H1 (cell line): Measurements from ENCODE around the gene RSPH6A. TPM values are rescaled to one million over a fixed set of nuclear protein-coding genes. Genes with fewer than 3 reads are reported as not detected.

Experiments
- CTCF ChIA-PET: fragments of 300-600 bp; sonication (Branson Sonifier 250); formaldehyde crosslinking; loops from one replicate; lab custom pipeline; 2021; ENCODE audit not compliant: partially characterized antibody; lab: Charles Lee
- POLR2A ChIA-PET: fragments of 300-600 bp; sonication (Branson Sonifier 250); formaldehyde crosslinking; loops from one replicate; lab custom pipeline; 2021; ENCODE audit warnings: inconsistent platforms; ENCODE audit not compliant: partially characterized antibody; lab: Charles Lee
- DNase-seq, 2 experiments: peaks; one replicate each; pipeline versions ENCODE4 v3.0.0 to v3.0.0-alpha.2; 2010 to 2022; ENCODE audit warnings: low spot score in 2 of 2, low read depth in 1 of 2, mixed read lengths in 1 of 2
- FAIRE-seq: peaks from 2 replicates; lab custom pipeline; 2011; peaks lifted over from hg19 to GRCh38; lab: Jason Lieb, UNC
- H2AFZ ChIP-seq: 2 replicates; pipeline ENCODE4 v1.8.1; 2012; ENCODE audit warnings: low read length, inconsistent platforms
- H2AK5ac ChIP-seq: 2 replicates; pipeline ENCODE4 v1.6.1; 2013; ENCODE audit warnings: low read depth, low read length
- H2BK120ac ChIP-seq: replicated peaks from 2 replicates; pipeline ENCODE3; 2013; ENCODE audit warnings: low read depth, low read length, inconsistent platforms
- H2BK12ac ChIP-seq: 2 replicates; pipeline ENCODE4 v1.6.1; 2013; ENCODE audit warnings: low read depth, low read length
- H2BK15ac ChIP-seq: 2 replicates; pipeline ENCODE4 v1.6.1; 2013; ENCODE audit warnings: low read length
- H2BK20ac ChIP-seq: 2 replicates; pipeline ENCODE4 v1.6.1; 2013; ENCODE audit warnings: low read length
- H2BK5ac ChIP-seq: 2 replicates; pipeline ENCODE4 v1.6.1; 2013; ENCODE audit warnings: low read depth, low read length
- H3K14ac ChIP-seq: 2 replicates; pipeline ENCODE4 v1.6.1; 2013; ENCODE audit warnings: inconsistent platforms; ENCODE audit not compliant: insufficient read length
- H3K18ac ChIP-seq: 2 replicates; pipeline ENCODE4 v1.6.1; 2013; ENCODE audit warnings: low read length; ENCODE audit errors: extremely low read depth
- H3K23ac ChIP-seq: 2 replicates; pipeline ENCODE4 v1.6.1; 2013; ENCODE audit warnings: inconsistent platforms; ENCODE audit not compliant: insufficient read length
- H3K23me2 ChIP-seq: 2 replicates; pipeline ENCODE4 v1.6.1; 2013; ENCODE audit warnings: low read depth, low read length
- H3K27ac ChIP-seq: 2 replicates; pipeline ENCODE4 v1.6.1; 2011; ENCODE audit warnings: low read depth, low read length, inconsistent platforms
- H3K27me3 ChIP-seq, 4 experiments: replicated peaks in 1 of 4; 1 replicate in 1 of 4; 2 replicates in 3 of 4; pipeline versions ENCODE4 v1.6.1 to v1.8.1; 2011 to 2013; ENCODE audit warnings: low read length in 3 of 4, mild to moderate bottlenecking in 3 of 4, inconsistent platforms in 2 of 4, mixed read lengths in 2 of 4, moderate library complexity in 1 of 4; ENCODE audit not compliant: control insufficient read depth in 3 of 4, insufficient read depth in 3 of 4; ENCODE audit errors: extremely low read depth in 1 of 4
- H3K36me3 ChIP-seq, 4 experiments: 2 replicates each; pipeline versions ENCODE4 v1.6.1 to v1.8.1; 2011 to 2013; ENCODE audit warnings: mild to moderate bottlenecking in 4 of 4, low read length in 3 of 4, moderate library complexity in 2 of 4, control low read depth in 1 of 4, inconsistent platforms in 1 of 4; ENCODE audit not compliant: insufficient read depth in 4 of 4, control insufficient read depth in 2 of 4
- H3K4ac ChIP-seq: replicated peaks from 2 replicates; pipeline ENCODE3; 2013; ENCODE audit warnings: low read length, low read depth, mixed read lengths, inconsistent platforms; ENCODE audit not compliant: insufficient read length
- H3K4me1 ChIP-seq, 4 experiments: replicated peaks in 1 of 4; 1 replicate in 1 of 4; 2 replicates in 3 of 4; pipeline versions ENCODE4 v1.6.1 to v1.8.1; 2011 to 2013; ENCODE audit warnings: low read length in 3 of 4, inconsistent platforms in 2 of 4, mixed read lengths in 1 of 4; ENCODE audit not compliant: insufficient read depth in 4 of 4, control insufficient read depth in 3 of 4
- H3K4me2 ChIP-seq, 2 experiments: 2 replicates each; pipeline versions ENCODE4 v1.6.1 to v1.8.1; 2011 to 2013; ENCODE audit warnings: low read depth in 2 of 2, low read length in 2 of 2, control low read depth in 1 of 2, inconsistent platforms in 1 of 2, mild to moderate bottlenecking in 1 of 2; ENCODE audit not compliant: insufficient read depth in 1 of 2
- H3K4me3 ChIP-seq, 4 experiments: fragments of 200-600, 300-600 bp in 1 of 4; sonication (generic), shearing (Covaris generic), sonication (Bioruptor Twin) in 1 of 4; 2 replicates each; pipeline versions ENCODE4 v1.5.1 to v1.8.1; 2011 to 2016; ENCODE audit warnings: low read length in 4 of 4, low read depth in 3 of 4, control low read depth in 2 of 4, inconsistent platforms in 2 of 4, mild to moderate bottlenecking in 2 of 4, mixed read lengths in 1 of 4, moderate library complexity in 1 of 4; ENCODE audit not compliant: insufficient read depth in 2 of 4; ENCODE audit errors: extremely low read depth in 1 of 4
- H3K56ac ChIP-seq: replicated peaks from 2 replicates; pipeline ENCODE3; 2013; ENCODE audit warnings: low read depth, mild to moderate bottlenecking, mixed read lengths, low read length, inconsistent platforms; ENCODE audit not compliant: insufficient read length
- H3K79me1 ChIP-seq: 2 replicates; pipeline ENCODE4 v1.6.1; 2013; ENCODE audit warnings: low read depth, low read length, control low read depth
- H3K79me2 ChIP-seq, 2 experiments: 2 replicates each; pipeline versions ENCODE4 v1.6.1 to v1.8.1; 2012 to 2013; ENCODE audit warnings: low read length in 2 of 2, mild to moderate bottlenecking in 2 of 2, inconsistent platforms in 1 of 2; ENCODE audit not compliant: insufficient read depth in 2 of 2, control insufficient read depth in 1 of 2
- H3K9ac ChIP-seq, 4 experiments: replicated peaks in 1 of 4; 1 replicate in 1 of 4; 2 replicates in 3 of 4; pipeline versions ENCODE4 v1.6.1 to v1.8.1; 2011 to 2013; ENCODE audit warnings: low read depth in 3 of 4, low read length in 3 of 4, control low read depth in 2 of 4, mild to moderate bottlenecking in 2 of 4, moderate library complexity in 2 of 4, inconsistent platforms in 1 of 4; ENCODE audit errors: extremely low read depth in 1 of 4
- H3K9me3 ChIP-seq, 2 experiments: 2 replicates each; pipeline versions ENCODE4 v1.6.1 to v1.8.1; 2012 to 2013; ENCODE audit warnings: mild to moderate bottlenecking in 2 of 2, moderate library complexity in 2 of 2, control low read depth in 1 of 2, inconsistent platforms in 1 of 2, low read depth in 1 of 2, low read length in 1 of 2, mixed read lengths in 1 of 2; ENCODE audit not compliant: insufficient read depth in 2 of 2
- H4K20me1 ChIP-seq, 2 experiments: replicated peaks in 1 of 2; 2 replicates each; pipeline versions ENCODE3 to v1.8.1; 2011 to 2013; ENCODE audit warnings: inconsistent platforms in 2 of 2, low read length in 2 of 2, mild to moderate bottlenecking in 1 of 2; ENCODE audit not compliant: insufficient read depth in 2 of 2, control insufficient read depth in 1 of 2
- H4K5ac ChIP-seq: 2 replicates; pipeline ENCODE4 v1.6.1; 2013; ENCODE audit warnings: low read length, low read depth, mixed read lengths, inconsistent platforms; ENCODE audit not compliant: insufficient read length
- H4K8ac ChIP-seq: 2 replicates; pipeline ENCODE4 v1.8.0; 2013; ENCODE audit warnings: mild to moderate bottlenecking, moderate library complexity, low read length, inconsistent platforms; ENCODE audit not compliant: insufficient read depth; ENCODE audit errors: extremely low read depth
- H4K91ac ChIP-seq: replicated peaks from 2 replicates; pipeline ENCODE3; 2013; ENCODE audit warnings: low read length, mixed read lengths, inconsistent platforms; ENCODE audit not compliant: insufficient read length
- BACH1 ChIP-seq: IDR thresholded peaks from 2 replicates; pipeline ENCODE4 v1.6.1; 2012; ENCODE audit warnings: low read length, improper control_type of control experiment
- POLR2AphosphoS5 ChIP-seq: IDR thresholded peaks from 2 replicates; pipeline ENCODE4 v1.6.1; 2011; ENCODE audit warnings: low read depth, low read length
- WGBS, 2 experiments: shearing (Covaris generic) in 1 of 2; methylation state at CpG; one replicate each; pipeline versions ENCODE4 v1.1.6 to v1.1.7; 2013 to 2015; ENCODE audit warnings: low lambda C conversion rate in 2 of 2, mixed read lengths in 2 of 2, inconsistent platforms in 1 of 2, low coverage in 1 of 2, missing lambda C conversion rate in 1 of 2; ENCODE audit not compliant: insufficient replicate concordance in 2 of 2, insufficient coverage in 1 of 2, insufficient read length in 1 of 2; ENCODE audit errors: extremely low coverage in 1 of 2, missing lambda C conversion rate in 1 of 2; 5-methylcytosine and 5-hydroxymethylcytosine counted together
- polyA plus RNA-seq, 7 experiments: library from polyadenylated mRNA; depleted of rRNA in 3 of 7; stranded (reverse) in 5 of 7; unstranded in 2 of 7; fragments of >200 nt in 5 of 7; fragments of 200-250 nt in 2 of 7; gene quantifications; 1 replicate in 5 of 7; 2 replicates in 1 of 7; 4 replicates in 1 of 7; pipeline versions ENCODE4 v1.2.1 to v1.2.3, GENCODE V29; 2011 to 2013; ENCODE audit warnings: missing spikeins in 2 of 7, mixed read lengths in 2 of 7
- total RNA-seq: library from RNA; stranded (reverse); fragmentation: NEBNext Ultra II Directional; extraction: Animal tissue kit (Norgen Biotek cat#: 25700); gene quantifications from 2 replicates; pipeline ENCODE4 v1.2.1, GENCODE V29; 2021

RSPH6A gene
- total and polyA plus RNA-seq, 2 of the 8 experiments (the other 6 are each of a cell fraction or from before 2014, with no cell fraction given), result 0.05 to 0.19 TPM

GRCh38 chr19:45772912-45773311, 42.2 kb downstream of the RSPH6A start:
- Histone ChIP-seq H3K4me2 (no peak overlapping the region), H2BK12ac (no peak overlapping the region), H2BK120ac (no peak overlapping the region), H3K36me3 (peaks cover 6 to 10% (median 7%) of the 10 kb centered on the region in 4 experiments; a peak in 5 of 8 replicates), H2BK20ac (no peak overlapping the region), H3K23me2 (peaks cover 23% of the 10 kb centered on the region), H3K9me3 (no peaks in the 10 kb centered on the region), H3K9ac (no peak overlapping the region), H3K27ac (no peak overlapping the region), H2BK5ac (no peak overlapping the region), H3K4ac (no peak overlapping the region), H3K4me3 (no peak overlapping the region), H2AFZ (no peak overlapping the region), H4K5ac (no peak overlapping the region), H3K79me2 (no peaks in the 10 kb centered on the region), H2BK15ac (no peak overlapping the region), H3K4me1 (peaks cover 0 to 7% (median 5%) of the 10 kb centered on the region in 4 experiments; a peak in 4 of 7 replicates), H4K8ac (peak overlapping the region; percentile 35; the same call in 1 of the 2 replicates), H4K20me1 (peaks cover under 1 to 1% of the 10 kb centered on the region in 2 experiments), H3K79me1 (no peaks in the 10 kb centered on the region), H3K27me3 (no peaks in the 10 kb centered on the region), H3K56ac (no peak overlapping the region), H3K14ac (no peak overlapping the region), H4K91ac (peak overlapping the region; percentile 49), H3K18ac (no peak overlapping the region), H2AK5ac (no peak overlapping the region), H3K23ac (no peak overlapping the region)
- FAIRE-seq (no peak), DNase-seq (no peak)
- CTCF ChIA-PET, result interaction anchor here (0.6 to 6.7 kb wide), 13 partner anchors 9 to 334 kb away, joined by 3 to 55 read pairs (median 4); partner anchors contain the start of genes DMPK, DMWD, MEIOSIN and RSPH6A
- TF ChIP-seq BACH1, result no peak
- TF ChIP-seq POLR2AphosphoS5, result 0 out of 2 replicates have a peak, but pooled peaks have one; percentile 17
- POLR2A ChIA-PET, result interaction anchor here (0.9 to 16.2 kb wide), 15 partner anchors 8 to 373 kb away, joined by 3 to 284 read pairs (median 6); partner anchors contain the start of genes DMPK, FBXO46, MEIOSIN and RSPH6A
- WGBS, 2 experiments, result 82% methylated on average over 3 of the region's 3 CpGs; no CpG with 5 or more reads in 1 of the 2 experiments
